HG02852 (cell line): Measurements from ENCODE around the gene DNAJC22.
A peak's percentile ranks its signal among the peaks of the same experiment; 100 is the strongest.
"Not testable (repeated sequence)": the region's sequence is repeated elsewhere in the genome, so short reads cannot be mapped to it uniquely, and the experiment has no call there.

Experiments
- ATAC-seq: cut with Tn5 transposase; IDR thresholded peaks from one replicate; pipeline ENCODE4 v1.9.1; 2021; ENCODE audit warnings: mild to moderate bottlenecking, moderate library complexity; ENCODE audit not compliant: unreplicated experiment

DNAJC22 gene

GRCh38 chr12:49346659-49347310 lies at the start of gene DNAJC22:
TSS of gene DNAJC22 (plus strand) at chr12:49346888. CDS start at chr12:49348873, 1,985 bp downstream.
- peak; percentile 16 for ATAC-seq

GRCh38 chr12:49297695-49298060 lies 49.0 kb upstream of the DNAJC22 start:
- ATAC-seq = no peak

- no peak for ATAC-seq
Measured at GRCh38 chr12:49298160-49298559, 48.5 kb upstream of the DNAJC22 start.

GRCh38 chr12:49301760-49302159 lies 44.9 kb upstream of the DNAJC22 start:
- ATAC-seq = no peak

- ATAC-seq = no peak
Measured at GRCh38 chr12:49304161-49304560, 42.5 kb upstream of the DNAJC22 start.

- ATAC-seq = no peak
Measured at GRCh38 chr12:49305762-49306510, 40.8 kb upstream of the DNAJC22 start.

GRCh38 chr12:49309386-49309785 lies 37.3 kb upstream of the DNAJC22 start:
- no peak for ATAC-seq

- ATAC-seq = not testable (repeated sequence)
Measured at GRCh38 chr12:49310451-49311000, 36.2 kb upstream of the DNAJC22 start.

GRCh38 chr12:49314811-49315210 lies 31.9 kb upstream of the DNAJC22 start:
- no peak for ATAC-seq

GRCh38 chr12:49317118-49317517 lies 29.6 kb upstream of the DNAJC22 start:
- ATAC-seq = not testable (repeated sequence)

- not testable (repeated sequence) for ATAC-seq
Measured at GRCh38 chr12:49320411-49321103, 26.1 kb upstream of the DNAJC22 start.

GRCh38 chr12:49322367-49322707 lies 24.4 kb upstream of the DNAJC22 start:
- ATAC-seq = no peak

GRCh38 chr12:49322708-49323523 lies 23.8 kb upstream of the DNAJC22 start, which contains the start of gene TROAP:
TSS of gene TROAP (plus strand) at chr12:49323255. CDS start at chr12:49323609, 354 bp downstream.
- ATAC-seq = peak; percentile 97

- no peak for ATAC-seq
Measured at GRCh38 chr12:49323524-49324097, 23.1 kb upstream of the DNAJC22 start.

GRCh38 chr12:49325606-49326005 lies 21.1 kb upstream of the DNAJC22 start:
- ATAC-seq = no peak

GRCh38 chr12:49327368-49327767 lies 19.3 kb upstream of the DNAJC22 start:
- ATAC-seq = no peak

GRCh38 chr12:49327887-49328286 lies 18.8 kb upstream of the DNAJC22 start:
- no peak for ATAC-seq

GRCh38 chr12:49328816-49329215 lies 17.9 kb upstream of the DNAJC22 start:
- no peak for ATAC-seq

GRCh38 chr12:49330032-49330619 lies 16.6 kb upstream of the DNAJC22 start:
- no peak for ATAC-seq
